ENCODE measurements around the gene CFAP410.

- TF ChIP-seq CTCF (IDR thresholded peaks at IDR 0.05), result no peak
- TF ChIP-seq GABPA (IDR thresholded peaks at IDR 0.05; ENCODE audit: low read depth), result no peak
- no peak for TF ChIP-seq TEAD4 (IDR thresholded peaks at IDR 0.05; ENCODE audit: borderline replicate concordance, insufficient read depth)
- TF ChIP-seq TAF1 (IDR thresholded peaks at IDR 0.05; ENCODE audit: borderline replicate concordance, low read depth, low read length), result no peak
- no peak for TF ChIP-seq MXI1 (IDR thresholded peaks at IDR 0.05; ENCODE audit: low read depth, low read length)
- TF ChIP-seq YY1 (IDR thresholded peaks at IDR 0.05; ENCODE audit: low read depth), result no peak
- TF ChIP-seq SIN3A (IDR thresholded peaks at IDR 0.05; ENCODE audit: borderline replicate concordance, low read depth, low read length), result no peak
- no peak for TF ChIP-seq SMC3 (IDR thresholded peaks at IDR 0.05; ENCODE audit: low read depth, low read length)
- TF ChIP-seq FOSL2 (IDR thresholded peaks at IDR 0.05; ENCODE audit: borderline replicate concordance, low read depth), result no peak
- TF ChIP-seq POLR2AphosphoS5 (IDR thresholded peaks at IDR 0.05; ENCODE audit: low read depth, low read length), result no peak
Measured at GRCh38 chr21:44293551-44294231, 45.5 kb downstream of the CFAP410 start.
